SK-N-SH treated with all-trans-retinoic acid at 6 μM for 48 hours (cell line): ENCODE data around the gene NAGLU.

ENCODE experiments used
- ATAC-seq: fragments of 200-7000 bp; cut with Tn5 transposase; 3 replicates; pipeline ENCODE4 v1.9.1; 2020; ENCODE audit warnings: mild to moderate bottlenecking, moderate library complexity
- ARNTL ChIP-seq: fragments of 450-650 bp; formaldehyde crosslinking; IDR thresholded peaks from 2 replicates; pipeline ENCODE4 v1.5.0; 2020; ENCODE audit warnings: low read depth, mild to moderate bottlenecking, moderate library complexity, borderline replicate concordance
- BACH2 ChIP-seq: fragments of 250-450 bp; sonication (Bioruptor Pico); IDR thresholded peaks from 2 replicates; pipeline ENCODE4 v1.9.0; 2021; ENCODE audit warnings: mild to moderate bottlenecking, borderline replicate concordance
- CREB5 ChIP-seq: fragments of 250-450 bp; sonication (Bioruptor Pico); IDR thresholded peaks from 2 replicates; pipeline ENCODE4 v1.5.1; 2020; ENCODE audit warnings: low read depth, mild to moderate bottlenecking, moderate library complexity
- CSDC2 ChIP-seq: fragments of 250-450 bp; sonication (Bioruptor Pico); IDR thresholded peaks from 2 replicates; pipeline ENCODE4 v1.5.0; 2020; ENCODE audit warnings: mild to moderate bottlenecking, moderate library complexity
- ESRRG ChIP-seq: fragments of 250-450 bp; sonication (Bioruptor Pico); IDR thresholded peaks from 2 replicates; pipeline ENCODE4 v1.6.1; 2021; ENCODE audit warnings: mild to moderate bottlenecking
- GLIS3 ChIP-seq: fragments of 250-450 bp; sonication (Bioruptor Pico); IDR thresholded peaks from 2 replicates; pipeline ENCODE4 v1.5.0; 2020; ENCODE audit warnings: mild to moderate bottlenecking, moderate library complexity
- ISL1 ChIP-seq: fragments of 250-450 bp; sonication (Bioruptor Pico); IDR thresholded peaks from 2 replicates; pipeline ENCODE4 v2.1.2; 2022; ENCODE audit warnings: mild to moderate bottlenecking, moderate library complexity
- OSR1 ChIP-seq: fragments of 250-450 bp; sonication (Bioruptor Pico); IDR thresholded peaks from 2 replicates; pipeline ENCODE4 v1.8.0; 2022; ENCODE audit warnings: moderate library complexity, mild to moderate bottlenecking, inconsistent platforms
- PATZ1 ChIP-seq: fragments of 250-450 bp; sonication (Bioruptor Pico); IDR thresholded peaks from 2 replicates; pipeline ENCODE4 v1.8.0; 2020; ENCODE audit warnings: mild to moderate bottlenecking, moderate library complexity, borderline replicate concordance
- PPARA ChIP-seq: fragments of 250-450 bp; sonication (Bioruptor Pico); IDR thresholded peaks from 2 replicates; pipeline ENCODE4 v1.5.0; 2020; ENCODE audit warnings: mild to moderate bottlenecking, borderline replicate concordance
- RARB ChIP-seq: fragments of 250-450 bp; sonication (Bioruptor Pico); IDR thresholded peaks from 2 replicates; pipeline ENCODE4 v1.8.0; 2021; ENCODE audit warnings: mild to moderate bottlenecking, moderate library complexity
- SNAI2 ChIP-seq: fragments of 250-450 bp; sonication (Bioruptor Pico); IDR thresholded peaks from 2 replicates; pipeline ENCODE4 v1.5.0; 2020; ENCODE audit warnings: mild to moderate bottlenecking, moderate library complexity
- TOX ChIP-seq: fragments of 250-450 bp; sonication (Bioruptor Pico); IDR thresholded peaks from 2 replicates; pipeline ENCODE4 v1.8.0; 2021; ENCODE audit warnings: mild to moderate bottlenecking, moderate library complexity, borderline replicate concordance
- TSHZ2 ChIP-seq: fragments of 250-450 bp; sonication (Bioruptor Pico); IDR thresholded peaks from 2 replicates; pipeline ENCODE4 v1.5.0; 2020; ENCODE audit warnings: mild to moderate bottlenecking, moderate library complexity
- ZC3H10 ChIP-seq: fragments of 250-450 bp; sonication (Bioruptor Pico); IDR thresholded peaks from 2 replicates; pipeline ENCODE4 v1.5.1; 2021; ENCODE audit warnings: mild to moderate bottlenecking, moderate library complexity
- ZFP3 ChIP-seq: fragments of 250-450 bp; sonication (Bioruptor Pico); IDR thresholded peaks from 2 replicates; pipeline ENCODE4 v1.5.0; 2020; ENCODE audit warnings: mild to moderate bottlenecking, moderate library complexity
- ZFP30 ChIP-seq: fragments of 450-650 bp; formaldehyde crosslinking; IDR thresholded peaks from 2 replicates; pipeline ENCODE4 v1.5.0; 2022; ENCODE audit warnings: mild to moderate bottlenecking, moderate library complexity
- ZNF565 ChIP-seq: fragments of 450-650 bp; formaldehyde crosslinking; conservative IDR thresholded peaks from 2 replicates; pipeline ENCODE4 v1.5.0; 2020; ENCODE audit warnings: low read depth, mild to moderate bottlenecking, moderate library complexity
- ZNF70 ChIP-seq: fragments of 450-650 bp; formaldehyde crosslinking; IDR thresholded peaks from 2 replicates; pipeline ENCODE4 v1.5.0; 2020; ENCODE audit warnings: mild to moderate bottlenecking, moderate library complexity
- TF ChIP-seq, protein P1 (sequence below): fragments of 250-450 bp; sonication (Bioruptor Pico); IDR thresholded peaks from 2 replicates; pipeline ENCODE4 v1.5.1; 2021; ENCODE audit warnings: mild to moderate bottlenecking, moderate library complexity

Gene NAGLU

DNA sequence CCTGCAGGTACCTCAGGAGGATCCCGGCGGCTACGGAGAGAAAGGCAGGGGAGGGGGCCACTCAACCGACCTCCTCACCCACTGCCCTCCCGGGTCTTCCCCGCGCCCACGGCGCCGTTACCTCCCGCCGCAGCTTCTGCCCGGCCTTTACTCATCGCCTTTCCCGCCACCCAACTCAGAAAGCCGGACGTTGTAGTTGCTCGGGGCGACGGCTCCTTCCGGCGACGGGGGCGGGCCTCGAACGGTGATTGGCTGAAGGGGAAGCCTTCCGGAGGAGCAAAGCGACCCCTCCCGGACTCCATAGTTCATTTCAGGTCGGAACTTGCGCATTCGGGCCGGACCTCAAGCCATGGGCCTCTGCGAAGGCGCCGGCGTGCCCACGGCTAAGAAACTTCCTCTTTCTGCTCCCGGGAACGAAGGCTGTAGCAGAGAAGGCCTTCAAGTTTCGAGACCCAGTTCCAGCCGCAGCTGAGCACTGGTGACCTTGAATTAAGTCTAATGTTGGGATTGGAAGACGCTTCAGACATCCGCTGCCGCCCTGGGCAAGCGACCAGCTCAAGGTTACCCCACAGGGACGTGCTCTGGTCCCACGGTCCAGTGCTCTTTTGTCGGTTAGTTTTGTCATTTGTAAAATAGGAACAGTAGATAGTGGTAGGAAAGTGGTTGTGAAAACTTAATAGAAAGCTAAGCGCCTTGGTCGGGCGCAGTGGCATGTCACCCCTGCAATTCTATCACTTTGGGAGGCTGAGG is 41.7 kb downstream of the NAGLU start, which contains the start of gene PSMC3IP:
Gene PSMC3IP (minus strand): TSS at position 198 of the 750 bp plus-strand sequence. CDS start 43 bp downstream, at position 155.
- TF ChIP-seq, protein P1, sequence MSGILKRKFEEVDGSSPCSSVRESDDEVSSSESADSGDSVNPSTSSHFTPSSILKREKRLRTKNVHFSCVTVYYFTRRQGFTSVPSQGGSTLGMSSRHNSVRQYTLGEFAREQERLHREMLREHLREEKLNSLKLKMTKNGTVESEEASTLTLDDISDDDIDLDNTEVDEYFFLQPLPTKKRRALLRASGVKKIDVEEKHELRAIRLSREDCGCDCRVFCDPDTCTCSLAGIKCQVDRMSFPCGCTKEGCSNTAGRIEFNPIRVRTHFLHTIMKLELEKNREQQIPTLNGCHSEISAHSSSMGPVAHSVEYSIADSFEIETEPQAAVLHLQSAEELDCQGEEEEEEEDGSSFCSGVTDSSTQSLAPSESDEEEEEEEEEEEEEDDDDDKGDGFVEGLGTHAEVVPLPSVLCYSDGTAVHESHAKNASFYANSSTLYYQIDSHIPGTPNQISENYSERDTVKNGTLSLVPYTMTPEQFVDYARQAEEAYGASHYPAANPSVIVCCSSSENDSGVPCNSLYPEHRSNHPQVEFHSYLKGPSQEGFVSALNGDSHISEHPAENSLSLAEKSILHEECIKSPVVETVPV (CRISPR knock-in tag): no peak
- TF ChIP-seq ESRRG (CRISPR knock-in tag) (no peak), ZNF565 (CRISPR knock-in tag) (no peak), ZFP30 (CRISPR knock-in tag) (no peak), RARB (CRISPR knock-in tag) (no peak), PPARA (no peak), TSHZ2 (CRISPR knock-in tag) (no peak), ZNF70 (no peak), CREB5 (CRISPR knock-in tag) (no peak), ARNTL (CRISPR knock-in tag) (no peak), SNAI2 (no peak), GLIS3 (no peak), TOX (CRISPR knock-in tag) (no peak), CSDC2 (CRISPR knock-in tag) (no peak), ZFP3 (CRISPR knock-in tag) (no peak), ZC3H10 (no peak)
- peak; percentile 92 for ATAC-seq

DNA sequence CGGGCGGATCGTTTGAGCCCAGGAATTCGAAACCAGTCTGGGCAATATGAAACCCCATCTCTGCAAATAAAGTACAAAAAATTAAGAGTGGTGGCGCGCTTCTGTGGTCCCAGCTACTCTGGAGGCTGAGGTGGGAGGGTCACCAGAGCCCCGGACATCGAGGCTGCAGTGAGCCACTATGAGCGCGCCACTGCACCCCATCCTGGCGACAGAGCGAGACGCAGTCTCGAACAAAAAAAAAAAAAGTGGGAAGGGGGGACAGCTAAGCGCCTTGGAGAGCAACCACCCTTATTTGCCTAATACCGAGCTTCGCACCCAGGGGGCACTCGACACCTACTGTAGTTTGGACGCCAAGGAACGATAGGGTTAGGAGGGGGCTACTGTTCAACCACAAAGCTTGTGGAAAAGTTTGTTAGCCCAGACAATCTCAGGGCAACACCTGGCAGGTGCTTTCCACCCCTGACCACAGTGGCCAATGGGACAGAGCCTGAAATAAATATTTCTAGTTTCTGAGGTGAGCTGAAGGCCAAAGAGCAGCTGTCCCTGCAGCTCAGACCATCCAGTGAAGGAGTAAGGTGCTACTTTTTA is 42.3 kb downstream of the NAGLU start:
- TF ChIP-seq ZFP30 (CRISPR knock-in tag) (no peak), ZNF70 (no peak), ZFP3 (CRISPR knock-in tag) (no peak), GLIS3 (no peak), TOX (CRISPR knock-in tag) (no peak), RARB (CRISPR knock-in tag) (no peak), CSDC2 (CRISPR knock-in tag) (no peak), ESRRG (CRISPR knock-in tag) (no peak), ARNTL (CRISPR knock-in tag) (no peak)
- TF ChIP-seq, protein P1 (CRISPR knock-in tag): no peak
- ATAC-seq: peak; percentile 78

DNA sequence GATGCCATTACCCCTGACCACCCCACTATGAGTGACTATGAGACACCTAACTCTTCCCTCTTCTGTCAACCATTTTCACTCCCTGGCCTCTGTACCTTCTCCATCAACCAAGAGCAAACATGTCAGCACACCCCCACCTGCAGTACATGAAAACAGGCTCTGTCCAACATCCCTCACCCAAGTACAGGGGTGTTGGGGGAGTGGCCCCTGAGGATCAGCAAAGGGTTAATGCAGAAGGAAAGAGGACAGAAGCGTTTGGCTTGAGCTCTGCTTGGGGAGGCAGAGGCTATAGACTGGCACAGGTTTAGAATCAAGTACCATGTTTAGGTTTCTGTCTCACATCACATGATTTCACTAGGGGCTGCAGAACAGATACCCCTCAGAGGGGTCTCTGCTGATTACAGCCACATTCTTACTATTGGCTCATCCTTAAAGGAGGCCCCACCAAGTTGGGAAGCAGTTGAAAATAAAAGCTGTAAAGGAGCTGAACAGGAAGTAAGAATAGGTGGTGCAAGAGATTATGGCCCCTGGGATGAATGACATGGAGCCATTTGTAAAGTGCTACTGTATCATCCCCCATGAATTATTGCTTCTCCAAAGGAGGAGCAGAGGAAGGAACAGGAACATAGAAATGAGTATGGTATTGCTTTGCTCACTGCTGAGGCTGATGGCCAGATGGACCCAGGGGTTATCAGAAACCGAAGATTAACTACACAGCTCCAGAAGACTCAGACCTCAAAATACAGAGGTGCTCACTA is 43.9 kb downstream of the NAGLU start:
- no peak for ATAC-seq
- TF ChIP-seq ESRRG (CRISPR knock-in tag) (no peak), CSDC2 (CRISPR knock-in tag) (no peak), ARNTL (CRISPR knock-in tag) (no peak), ZNF565 (CRISPR knock-in tag) (no peak), ZFP30 (CRISPR knock-in tag) (no peak), SNAI2 (no peak), GLIS3 (no peak), PATZ1 (CRISPR knock-in tag) (no peak), CREB5 (CRISPR knock-in tag) (no peak), BACH2 (no peak), OSR1 (CRISPR knock-in tag) (no peak), ISL1 (no peak)
- TF ChIP-seq, protein P1 (CRISPR knock-in tag): no peak
